T-cell (primary cell): ENCODE results near the gene SEZ6L. TPM values are rescaled to one million over a fixed set of nuclear protein-coding genes. Genes with fewer than 3 reads are reported as not detected.

Source experiments
- ATAC-seq, 4 experiments: fragments of 200-7000 bp in 3 of 4; fragments of 150-1000 bp in 1 of 4; cut with Tn5 transposase; replicated peaks in 1 of 4; 1 replicate in 3 of 4; 2 replicates in 1 of 4; pipeline ENCODE4 v1.10.0; 2021; ENCODE audit warnings: moderate library complexity in 3 of 4, mild to moderate bottlenecking in 2 of 4, moderate number of reproducible peaks in 1 of 4
- CTCF ChIA-PET, 2 donors: fragments of 300-600 bp; sonication (Branson Sonifier 250); formaldehyde crosslinking; loops; one replicate each; lab custom pipeline; 2022; ENCODE audit warnings: antibody characterized with exemption in 2 of 2; lab: Charles Lee
- POLR2A ChIA-PET, 2 donors: fragments of 300-600 bp; sonication (Branson Sonifier 250); formaldehyde crosslinking; loops; one replicate each; lab custom pipeline; 2022; ENCODE audit warnings: antibody characterized with exemption in 2 of 2; lab: Charles Lee
- DNase-seq, 35 experiments: peaks; one replicate each; pipeline versions ENCODE4 v3.0.0 to v3.0.0-alpha.2; 2013 to 2023
- H3K27ac ChIP-seq: one replicate; pipeline ENCODE4 v1.5.1; 2013; ENCODE audit warnings: low read length
- H3K27me3 ChIP-seq, 2 experiments: replicated peaks in 1 of 2; 1 replicate in 1 of 2; 2 replicates in 1 of 2; pipeline versions ENCODE4 v1.6.1 to v1.7.0; 2013; ENCODE audit warnings: low read length in 1 of 2, mixed read lengths in 1 of 2; ENCODE audit not compliant: control insufficient read depth in 2 of 2, insufficient read depth in 2 of 2; ENCODE audit errors: extremely low read depth in 1 of 2
- H3K36me3 ChIP-seq, 2 donors: 1 replicate in 1 of 2; 2 replicates in 1 of 2; pipeline versions ENCODE4 v1.6.1 to v1.7.0; 2013; ENCODE audit warnings: low read length in 1 of 2; ENCODE audit not compliant: control insufficient read depth in 2 of 2, insufficient read depth in 1 of 2; ENCODE audit errors: extremely low read depth in 1 of 2
- H3K4me1 ChIP-seq, 2 experiments: 1 replicate in 1 of 2; 2 replicates in 1 of 2; pipeline versions ENCODE4 v1.6.1 to v1.7.0; 2013; ENCODE audit warnings: low read length in 2 of 2, mixed read lengths in 1 of 2; ENCODE audit not compliant: insufficient read depth in 2 of 2, control insufficient read depth in 1 of 2; ENCODE audit errors: extremely low read depth in 1 of 2
- H3K4me3 ChIP-seq, 2 donors: 1 replicate in 1 of 2; 2 replicates in 1 of 2; pipeline versions ENCODE4 v1.5.1 to v1.7.0; 2013; ENCODE audit warnings: mild to moderate bottlenecking in 2 of 2, low read length in 1 of 2, moderate library complexity in 1 of 2; ENCODE audit not compliant: control insufficient read depth in 1 of 2; ENCODE audit errors: extremely low read depth in 1 of 2
- H3K9me3 ChIP-seq: 2 replicates; pipeline ENCODE4 v1.7.0; 2013
- H3K27ac Mint-ChIP-seq, 2 donors: one replicate each; pipeline ENCODE4 v1.8.0; 2020 to 2021; ENCODE audit warnings: mild to moderate bottlenecking in 2 of 2, mixed read lengths in 2 of 2
- H3K27me3 Mint-ChIP-seq, 2 donors: one replicate each; pipeline ENCODE4 v1.8.0; 2021 to 2022; ENCODE audit warnings: mixed read lengths in 2 of 2
- H3K36me3 Mint-ChIP-seq: one replicate; pipeline ENCODE4 v1.8.0; 2021; ENCODE audit warnings: mixed read lengths
- H3K4me1 Mint-ChIP-seq, 3 donors: one replicate each; pipeline ENCODE4 v1.8.0; 2020 to 2022; ENCODE audit warnings: mixed read lengths in 3 of 3, mild to moderate bottlenecking in 1 of 3
- H3K4me3 Mint-ChIP-seq, 3 donors: one replicate each; pipeline ENCODE4 v1.8.0; 2020 to 2022; ENCODE audit warnings: mild to moderate bottlenecking in 3 of 3, mixed read lengths in 3 of 3, moderate library complexity in 3 of 3
- H3K9me3 Mint-ChIP-seq, 3 donors: one replicate each; pipeline ENCODE4 v1.8.0; 2020 to 2022; ENCODE audit warnings: mixed read lengths in 3 of 3
- WGBS: methylation state at CpG from one replicate; pipeline ENCODE4 v1.1.5; 2013; ENCODE audit warnings: missing lambda C conversion rate; ENCODE audit not compliant: insufficient coverage; 5-methylcytosine and 5-hydroxymethylcytosine counted together
- total RNA-seq, 35 experiments: library from RNA in 6 of 35; stranded (reverse) in 6 of 35; fragments of 120-200 nt in 1 of 35; gene quantifications; one replicate each; pipeline versions ENCODE4 v1.2.1 to v1.2.4 and lab custom pipeline; 2013 to 2026

Gene SEZ6L
- total RNA-seq, 5 donors from 2014 or later (not counting 1 experiment from before 2014, with no cell fraction given) = not detected

- no CpG with 5 or more reads among the region's 3 CpGs for WGBS
- H3K36me3 ChIP-seq = no peaks in the 10 kb centered on the region
- no peak overlapping the region for H3K27ac ChIP-seq
- peaks cover 0 to 9% of the 10 kb centered on the region in 2 experiments for H3K27me3 ChIP-seq
- no peak for DNase-seq
- ATAC-seq = no peak
- no peaks in the 10 kb centered on the region for H3K9me3 ChIP-seq
- CTCF ChIA-PET = no interaction called here
- H3K4me1 ChIP-seq = no peaks in the 10 kb centered on the region
- POLR2A ChIA-PET = interaction anchor here in 1 of 2 donors (0.6 kb wide), 1 partner anchor 21 kb away, joined by 5 read pairs; no protein-coding TSS in a partner anchor
- no peak overlapping the region for H3K4me3 ChIP-seq
- Mint-ChIP-seq H3K4me1 (no peaks in the 10 kb centered on the region), H3K36me3 (no peaks in the 10 kb centered on the region), H3K9me3 (no peaks in the 10 kb centered on the region), H3K27ac (no peak overlapping the region), H3K27me3 (peaks cover 28 to 32% of the 10 kb centered on the region in 2 donors), H3K4me3 (no peak overlapping the region)
Observed at GRCh38 chr22:26389125-26389524, 219.9 kb downstream of the SEZ6L start.

- ChIA-PET POLR2A (no interaction called here), CTCF (no interaction called here)
- Mint-ChIP-seq H3K4me3 (no peak overlapping the region), H3K36me3 (no peaks in the 10 kb centered on the region), H3K27ac (no peak overlapping the region), H3K9me3 (no peaks in the 10 kb centered on the region), H3K4me1 (no peaks in the 10 kb centered on the region), H3K27me3 (peaks cover 23 to 24% of the 10 kb centered on the region in 2 donors)
- no peak for ATAC-seq
- no peak for DNase-seq
- Histone ChIP-seq H3K36me3 (no peaks in the 10 kb centered on the region), H3K4me1 (no peaks in the 10 kb centered on the region), H3K27ac (no peak overlapping the region), H3K27me3 (peaks cover 0 to 6% of the 10 kb centered on the region in 2 experiments), H3K4me3 (no peak overlapping the region), H3K9me3 (no peaks in the 10 kb centered on the region)
- 90% methylated on average over 1 of the region's 1 CpG for WGBS
Observed at GRCh38 chr22:26391091-26391490, 221.8 kb downstream of the SEZ6L start.

- Histone ChIP-seq H3K27ac (no peak overlapping the region), H3K4me3 (no peak overlapping the region), H3K36me3 (no peaks in the 10 kb centered on the region), H3K9me3 (no peaks in the 10 kb centered on the region), H3K4me1 (no peaks in the 10 kb centered on the region), H3K27me3 (peaks cover 0 to 6% of the 10 kb centered on the region in 2 experiments)
- Mint-ChIP-seq H3K27ac (no peak overlapping the region), H3K27me3 (peaks cover 23 to 24% of the 10 kb centered on the region in 2 donors), H3K9me3 (no peaks in the 10 kb centered on the region), H3K36me3 (no peaks in the 10 kb centered on the region), H3K4me1 (no peaks in the 10 kb centered on the region), H3K4me3 (no peak overlapping the region)
- DNase-seq = no peak
- ChIA-PET CTCF (no interaction called here), POLR2A (no interaction called here)
- ATAC-seq = no peak
- 80% methylated on average over 1 of the region's 2 CpGs for WGBS
Observed at GRCh38 chr22:26391623-26392022, 222.4 kb downstream of the SEZ6L start.

GRCh38 chr22:26393929-26394328 lies 224.7 kb downstream of the SEZ6L start:
- Histone ChIP-seq H3K36me3 (no peaks in the 10 kb centered on the region), H3K4me3 (no peak overlapping the region), H3K27ac (no peak overlapping the region), H3K27me3 (peaks cover 0 to 3% of the 10 kb centered on the region in 2 experiments), H3K9me3 (no peaks in the 10 kb centered on the region), H3K4me1 (no peaks in the 10 kb centered on the region)
- Mint-ChIP-seq H3K27ac (no peak overlapping the region), H3K36me3 (no peaks in the 10 kb centered on the region), H3K9me3 (no peaks in the 10 kb centered on the region), H3K27me3 (peaks cover 10 to 16% of the 10 kb centered on the region in 2 donors), H3K4me3 (no peak overlapping the region), H3K4me1 (no peaks in the 10 kb centered on the region)
- no peak for DNase-seq
- POLR2A ChIA-PET = no interaction called here
- CTCF ChIA-PET = no interaction called here
- no peak for ATAC-seq
- 0% methylated on average over 1 of the region's 2 CpGs for WGBS

- Mint-ChIP-seq H3K27me3 (peaks cover 8 to 16% of the 10 kb centered on the region in 2 donors), H3K4me1 (no peaks in the 10 kb centered on the region), H3K36me3 (no peaks in the 10 kb centered on the region), H3K4me3 (no peak overlapping the region), H3K27ac (no peak overlapping the region), H3K9me3 (no peaks in the 10 kb centered on the region)
- DNase-seq = no peak
- H3K27me3 ChIP-seq = no peaks in the 10 kb centered on the region
- CTCF ChIA-PET = interaction anchor here in 1 of 2 donors (0.6 kb wide), 1 partner anchor 29 kb away, joined by 3 read pairs; no protein-coding TSS in a partner anchor
- H3K9me3 ChIP-seq = no peaks in the 10 kb centered on the region
- H3K27ac ChIP-seq = no peak overlapping the region
- H3K4me1 ChIP-seq = no peaks in the 10 kb centered on the region
- POLR2A ChIA-PET = no interaction called here
- no peak overlapping the region for H3K4me3 ChIP-seq
- whole genome bisulfite sequencing = 71% methylated on average over 1 of the region's 1 CpG
- ATAC-seq = no peak
- no peaks in the 10 kb centered on the region for H3K36me3 ChIP-seq
Observed at GRCh38 chr22:26394777-26395176, 225.5 kb downstream of the SEZ6L start.

GRCh38 chr22:26395926-26396325 lies 226.7 kb downstream of the SEZ6L start:
- Mint-ChIP-seq H3K4me3 (no peak overlapping the region), H3K36me3 (no peaks in the 10 kb centered on the region), H3K9me3 (no peaks in the 10 kb centered on the region), H3K27ac (no peak overlapping the region), H3K4me1 (no peaks in the 10 kb centered on the region), H3K27me3 (peaks cover 5 to 11% of the 10 kb centered on the region in 2 donors)
- POLR2A ChIA-PET = no interaction called here
- Histone ChIP-seq H3K9me3 (no peaks in the 10 kb centered on the region), H3K36me3 (no peaks in the 10 kb centered on the region), H3K27ac (no peak overlapping the region), H3K27me3 (no peaks in the 10 kb centered on the region), H3K4me3 (no peak overlapping the region), H3K4me1 (no peaks in the 10 kb centered on the region)
- WGBS = 81% methylated on average over 3 of the region's 5 CpGs
- CTCF ChIA-PET = no interaction called here
- ATAC-seq (no peak), DNase-seq (no peak)
